ENCODE data around the gene SRRM3.

DNA sequence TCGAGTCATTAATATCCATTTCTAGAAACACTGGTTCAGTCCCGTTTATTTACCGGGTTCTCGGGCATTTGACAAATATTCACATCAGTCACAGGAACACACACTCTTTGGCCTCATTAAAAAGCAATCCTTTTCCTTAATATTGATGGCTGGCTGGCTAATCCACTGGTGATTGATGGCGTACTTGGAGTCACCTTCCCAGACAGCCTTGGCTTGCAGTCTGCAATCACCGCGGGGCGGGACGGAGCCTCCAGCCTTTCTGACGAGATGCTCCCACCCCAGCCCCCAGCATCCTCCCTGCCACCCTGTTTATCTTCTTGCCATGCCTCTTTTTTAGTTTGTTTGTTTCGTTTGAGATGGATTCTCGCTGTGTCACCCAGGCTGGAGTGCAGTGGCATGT is 36.6 kb downstream of the SRRM3 start:
- TF ChIP-seq, protein P1, sequence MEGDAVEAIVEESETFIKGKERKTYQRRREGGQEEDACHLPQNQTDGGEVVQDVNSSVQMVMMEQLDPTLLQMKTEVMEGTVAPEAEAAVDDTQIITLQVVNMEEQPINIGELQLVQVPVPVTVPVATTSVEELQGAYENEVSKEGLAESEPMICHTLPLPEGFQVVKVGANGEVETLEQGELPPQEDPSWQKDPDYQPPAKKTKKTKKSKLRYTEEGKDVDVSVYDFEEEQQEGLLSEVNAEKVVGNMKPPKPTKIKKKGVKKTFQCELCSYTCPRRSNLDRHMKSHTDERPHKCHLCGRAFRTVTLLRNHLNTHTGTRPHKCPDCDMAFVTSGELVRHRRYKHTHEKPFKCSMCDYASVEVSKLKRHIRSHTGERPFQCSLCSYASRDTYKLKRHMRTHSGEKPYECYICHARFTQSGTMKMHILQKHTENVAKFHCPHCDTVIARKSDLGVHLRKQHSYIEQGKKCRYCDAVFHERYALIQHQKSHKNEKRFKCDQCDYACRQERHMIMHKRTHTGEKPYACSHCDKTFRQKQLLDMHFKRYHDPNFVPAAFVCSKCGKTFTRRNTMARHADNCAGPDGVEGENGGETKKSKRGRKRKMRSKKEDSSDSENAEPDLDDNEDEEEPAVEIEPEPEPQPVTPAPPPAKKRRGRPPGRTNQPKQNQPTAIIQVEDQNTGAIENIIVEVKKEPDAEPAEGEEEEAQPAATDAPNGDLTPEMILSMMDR (conservative IDR thresholded peaks at IDR 0.05; ENCODE audit: low read length): no peak
- no peak for TF ChIP-seq EZH2phosphoT487 (IDR thresholded peaks at IDR 0.05; ENCODE audit: borderline replicate concordance, low read depth, low read length)
